Middle frontal gyrus (tissue), 1 donor: Measurements from ENCODE around the gene HYDIN.
"Not testable (repeated sequence)": the region's sequence is repeated elsewhere in the genome, so short reads cannot be mapped to it uniquely, and the experiment has no call there.

ENCODE experiments used
- DNase-seq: peaks from one replicate; pipeline ENCODE4 v3.0.0-alpha.2; 2015; ENCODE audit warnings: low spot score; ENCODE audit errors: extremely low spot score

HYDIN gene

GRCh38 chr16:70999735-71000134 is 230.8 kb downstream of the HYDIN start:
- peak; percentile 3 for DNase-seq

- not testable (repeated sequence) for DNase-seq
Observed at GRCh38 chr16:70995799-70996198, 234.7 kb downstream of the HYDIN start.

- not testable (repeated sequence) for DNase-seq
Observed at GRCh38 chr16:70992511-70992910, 238.0 kb downstream of the HYDIN start.

GRCh38 chr16:70987019-70987715 is 243.4 kb downstream of the HYDIN start:
- DNase-seq: not testable (repeated sequence)

- DNase-seq: not testable (repeated sequence)
Observed at GRCh38 chr16:70984675-70985074, 245.8 kb downstream of the HYDIN start.

GRCh38 chr16:70968332-70968731 is 262.2 kb downstream of the HYDIN start:
- DNase-seq: not testable (repeated sequence)

GRCh38 chr16:70960169-70960568 is 270.4 kb downstream of the HYDIN start:
- not testable (repeated sequence) for DNase-seq

- not testable (repeated sequence) for DNase-seq
Observed at GRCh38 chr16:70954922-70955321, 275.6 kb downstream of the HYDIN start.

- not testable (repeated sequence) for DNase-seq
Observed at GRCh38 chr16:70953824-70954223, 276.7 kb downstream of the HYDIN start.

GRCh38 chr16:70943551-70943950 is 287.0 kb downstream of the HYDIN start:
- not testable (repeated sequence) for DNase-seq

- DNase-seq: not testable (repeated sequence)
Observed at GRCh38 chr16:70939690-70940359, 290.7 kb downstream of the HYDIN start.

GRCh38 chr16:70936781-70937525 is 293.6 kb downstream of the HYDIN start:
- DNase-seq: not testable (repeated sequence)

GRCh38 chr16:70935325-70935724 is 295.2 kb downstream of the HYDIN start:
- DNase-seq: not testable (repeated sequence)

GRCh38 chr16:70933746-70934145 is 296.8 kb downstream of the HYDIN start:
- DNase-seq: not testable (repeated sequence)

GRCh38 chr16:70930757-70931156 is 299.8 kb downstream of the HYDIN start:
- DNase-seq: not testable (repeated sequence)

- DNase-seq: not testable (repeated sequence)
Observed at GRCh38 chr16:70922164-70922563, 308.4 kb downstream of the HYDIN start.

- DNase-seq: not testable (repeated sequence)
Observed at GRCh38 chr16:70920661-70921060, 309.9 kb downstream of the HYDIN start.

GRCh38 chr16:70888208-70888607 is 342.3 kb downstream of the HYDIN start:
- not testable (repeated sequence) for DNase-seq

GRCh38 chr16:70884652-70885051 is 345.9 kb downstream of the HYDIN start:
- DNase-seq: not testable (repeated sequence)

GRCh38 chr16:70882311-70882710 is 348.2 kb downstream of the HYDIN start:
- not testable (repeated sequence) for DNase-seq

- DNase-seq: not testable (repeated sequence)
Observed at GRCh38 chr16:70877895-70878294, 352.6 kb downstream of the HYDIN start.

GRCh38 chr16:70876442-70876841 is 354.1 kb downstream of the HYDIN start:
- not testable (repeated sequence) for DNase-seq
